HepG2 (cell line): ENCODE data around the gene HSPA13. TPM values are rescaled to one million over a fixed set of nuclear protein-coding genes. Genes with fewer than 3 reads are reported as not detected.

Source experiments
- ATRX ChIP-seq: sonication (generic); formaldehyde crosslinking; IDR thresholded peaks from 2 replicates; pipeline ENCODE4 v1.4.0; 2020; ENCODE audit warnings: missing genetic modification reagents, borderline replicate concordance
- HDAC1 ChIP-seq: sonication (generic); formaldehyde crosslinking; IDR thresholded peaks from 2 replicates; pipeline ENCODE4 v1.5.1; 2020; ENCODE audit warnings: mild to moderate bottlenecking, missing genetic modification reagents
- IRF9 ChIP-seq: sonication (generic); formaldehyde crosslinking; IDR thresholded peaks from 2 replicates; pipeline ENCODE4 v1.8.0; 2022; ENCODE audit warnings: missing genetic modification reagents, mild to moderate bottlenecking, borderline replicate concordance
- MXD4 ChIP-seq: IDR thresholded peaks from 2 replicates; pipeline ENCODE4 v1.6.1; 2016; ENCODE audit warnings: mild to moderate bottlenecking, missing biosample characterization, missing genetic modification reagents
- MYPOP ChIP-seq: sonication (generic); formaldehyde crosslinking; IDR thresholded peaks from 2 replicates; pipeline ENCODE4 v1.8.1; 2023; ENCODE audit warnings: mild to moderate bottlenecking, moderate library complexity, missing genetic modification reagents
- POLR2A ChIP-seq, 2 experiments: IDR thresholded peaks; 2 replicates each; pipeline ENCODE4 v1.6.1; 2011; ENCODE audit warnings: low read depth in 2 of 2, low read length in 2 of 2, mild to moderate bottlenecking in 1 of 2, moderate library complexity in 1 of 2; ENCODE audit not compliant: insufficient read depth in 1 of 2
- RORA ChIP-seq: sonication (generic); formaldehyde crosslinking; IDR thresholded peaks from 2 replicates; pipeline ENCODE4 v1.5.0; 2020; ENCODE audit warnings: mild to moderate bottlenecking, missing genetic modification reagents, moderate library complexity
- SIN3B ChIP-seq: fragments of 150-350 bp; IDR thresholded peaks from 2 replicates; pipeline ENCODE4 v1.6.1; 2014; ENCODE audit warnings: low read length
- SMARCE1 ChIP-seq: fragments of 450-650 bp; IDR thresholded peaks from 2 replicates; pipeline ENCODE4 v1.6.1; 2017; ENCODE audit warnings: borderline replicate concordance
- SPEN ChIP-seq: sonication (generic); formaldehyde crosslinking; IDR thresholded peaks from 2 replicates; pipeline ENCODE4 v1.5.1; 2020; ENCODE audit warnings: low read depth, mild to moderate bottlenecking, missing genetic modification reagents
- TBX2 ChIP-seq: sonication (generic); formaldehyde crosslinking; IDR thresholded peaks from 2 replicates; pipeline ENCODE4 v1.5.0; 2020; ENCODE audit warnings: missing genetic modification reagents, mild to moderate bottlenecking, borderline replicate concordance
- TOPORS ChIP-seq: sonication (generic); formaldehyde crosslinking; IDR thresholded peaks from 2 replicates; pipeline ENCODE4 v1.8.0; 2023; ENCODE audit warnings: mild to moderate bottlenecking, missing genetic modification reagents
- ZFP62 ChIP-seq: sonication (generic); formaldehyde crosslinking; IDR thresholded peaks from 2 replicates; pipeline ENCODE4 v1.4.0; 2020; ENCODE audit warnings: missing genetic modification reagents
- ZNF552 ChIP-seq: sonication (generic); formaldehyde crosslinking; IDR thresholded peaks from 2 replicates; pipeline ENCODE4 v1.9.0; 2022; ENCODE audit warnings: missing genetic modification reagents, mild to moderate bottlenecking, borderline replicate concordance
- ZNF737 ChIP-seq: sonication (generic); formaldehyde crosslinking; IDR thresholded peaks from 2 replicates; pipeline ENCODE4 v1.5.0; 2020; ENCODE audit warnings: missing genetic modification reagents, mild to moderate bottlenecking, borderline replicate concordance
- polyA plus RNA-seq, 8 experiments: library from polyadenylated mRNA; depleted of rRNA in 3 of 8; stranded (reverse) in 7 of 8; unstranded in 1 of 8; fragments of >200 nt; fragmentation: Illumina TruSeq in 4 of 8; extraction: Trizol in 4 of 8; gene quantifications; 2 replicates each; pipeline versions ENCODE4 v1.2.1 to v1.2.3, GENCODE V29; 2011 to 2016; ENCODE audit warnings: low read depth in 4 of 8, missing spikeins in 1 of 8, mixed read lengths in 1 of 8; ENCODE audit not compliant: insufficient read depth in 1 of 8
- total RNA-seq, 5 experiments: library from RNA; depleted of rRNA; stranded (reverse); fragments of >200 nt; fragmentation: Illumina TruSeq; extraction: Trizol; gene quantifications; 2 replicates each; pipeline ENCODE4 v1.2.3, GENCODE V29; 2016; ENCODE audit warnings: low read depth in 1 of 5
- TF ChIP-seq, protein P1 (sequence below): sonication (generic); formaldehyde crosslinking; IDR thresholded peaks from 2 replicates; pipeline ENCODE4 v1.8.1; 2022; ENCODE audit warnings: low read depth, mild to moderate bottlenecking, missing genetic modification reagents
- TF ChIP-seq, protein P2 (sequence below): sonication (generic); formaldehyde crosslinking; IDR thresholded peaks from 2 replicates; pipeline ENCODE4 v1.4.0; 2020; ENCODE audit warnings: missing genetic modification reagents, mild to moderate bottlenecking, borderline replicate concordance
- TF ChIP-seq, protein P3 (sequence below): sonication (generic); formaldehyde crosslinking; IDR thresholded peaks from 2 replicates; pipeline ENCODE4 v1.8.0; 2022; ENCODE audit warnings: mild to moderate bottlenecking, missing genetic modification reagents; ENCODE audit not compliant: insufficient replicate concordance

Gene HSPA13
- total and polyA plus RNA-seq, 2 of the 13 experiments (the other 11 are each of a cell fraction or from before 2014, with no cell fraction given): 21.2 to 28.4 TPM

DNA sequence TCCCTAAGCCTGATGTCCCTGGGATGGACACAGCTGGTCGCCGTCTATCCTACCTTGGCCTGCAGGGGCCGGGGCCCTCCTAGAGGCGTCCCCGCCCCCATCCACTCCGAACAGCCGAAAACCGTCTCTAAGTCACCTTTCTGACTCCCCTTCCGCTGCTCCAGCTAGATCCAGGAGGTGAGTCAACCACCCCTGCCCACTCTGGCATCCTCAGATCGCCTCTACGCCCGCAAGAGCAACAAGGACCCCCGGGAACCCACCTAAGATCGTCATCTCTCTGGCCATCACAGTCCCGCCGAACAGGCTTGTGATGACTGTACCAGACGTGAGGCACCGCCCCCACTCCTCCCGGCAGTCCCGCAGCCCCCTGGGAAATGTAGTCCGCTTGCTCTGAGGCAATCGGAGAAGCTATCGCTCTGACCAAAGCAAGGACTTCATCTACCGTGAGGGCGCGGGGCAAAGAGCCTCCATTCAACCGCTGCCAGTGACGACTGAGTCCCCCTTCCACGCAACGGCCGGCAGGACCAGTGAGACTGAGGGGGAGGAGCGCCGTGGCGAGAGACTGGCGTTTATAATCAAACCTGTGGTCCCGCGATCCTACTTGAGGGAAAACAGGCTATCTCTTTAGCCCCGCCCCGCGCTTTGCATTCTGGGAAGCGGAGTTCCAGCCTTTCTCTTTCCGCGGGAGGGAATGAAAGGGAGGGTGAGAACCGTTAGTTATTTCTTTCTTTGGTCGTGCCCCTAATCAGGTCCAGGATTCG is at the start of gene HSPA13 (continued):
- TF ChIP-seq, protein P1, sequence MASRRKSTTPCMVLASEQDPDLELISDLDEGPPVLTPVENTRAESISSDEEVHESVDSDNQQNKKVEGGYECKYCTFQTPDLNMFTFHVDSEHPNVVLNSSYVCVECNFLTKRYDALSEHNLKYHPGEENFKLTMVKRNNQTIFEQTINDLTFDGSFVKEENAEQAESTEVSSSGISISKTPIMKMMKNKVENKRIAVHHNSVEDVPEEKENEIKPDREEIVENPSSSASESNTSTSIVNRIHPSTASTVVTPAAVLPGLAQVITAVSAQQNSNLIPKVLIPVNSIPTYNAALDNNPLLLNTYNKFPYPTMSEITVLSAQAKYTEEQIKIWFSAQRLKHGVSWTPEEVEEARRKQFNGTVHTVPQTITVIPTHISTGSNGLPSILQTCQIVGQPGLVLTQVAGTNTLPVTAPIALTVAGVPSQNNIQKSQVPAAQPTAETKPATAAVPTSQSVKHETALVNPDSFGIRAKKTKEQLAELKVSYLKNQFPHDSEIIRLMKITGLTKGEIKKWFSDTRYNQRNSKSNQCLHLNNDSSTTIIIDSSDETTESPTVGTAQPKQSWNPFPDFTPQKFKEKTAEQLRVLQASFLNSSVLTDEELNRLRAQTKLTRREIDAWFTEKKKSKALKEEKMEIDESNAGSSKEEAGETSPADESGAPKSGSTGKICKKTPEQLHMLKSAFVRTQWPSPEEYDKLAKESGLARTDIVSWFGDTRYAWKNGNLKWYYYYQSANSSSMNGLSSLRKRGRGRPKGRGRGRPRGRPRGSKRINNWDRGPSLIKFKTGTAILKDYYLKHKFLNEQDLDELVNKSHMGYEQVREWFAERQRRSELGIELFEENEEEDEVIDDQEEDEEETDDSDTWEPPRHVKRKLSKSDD (CRISPR knock-in tag): no peak
- TF ChIP-seq SIN3B: no peak; the same call in 1 of the 2 replicates
- TF ChIP-seq, protein P2, sequence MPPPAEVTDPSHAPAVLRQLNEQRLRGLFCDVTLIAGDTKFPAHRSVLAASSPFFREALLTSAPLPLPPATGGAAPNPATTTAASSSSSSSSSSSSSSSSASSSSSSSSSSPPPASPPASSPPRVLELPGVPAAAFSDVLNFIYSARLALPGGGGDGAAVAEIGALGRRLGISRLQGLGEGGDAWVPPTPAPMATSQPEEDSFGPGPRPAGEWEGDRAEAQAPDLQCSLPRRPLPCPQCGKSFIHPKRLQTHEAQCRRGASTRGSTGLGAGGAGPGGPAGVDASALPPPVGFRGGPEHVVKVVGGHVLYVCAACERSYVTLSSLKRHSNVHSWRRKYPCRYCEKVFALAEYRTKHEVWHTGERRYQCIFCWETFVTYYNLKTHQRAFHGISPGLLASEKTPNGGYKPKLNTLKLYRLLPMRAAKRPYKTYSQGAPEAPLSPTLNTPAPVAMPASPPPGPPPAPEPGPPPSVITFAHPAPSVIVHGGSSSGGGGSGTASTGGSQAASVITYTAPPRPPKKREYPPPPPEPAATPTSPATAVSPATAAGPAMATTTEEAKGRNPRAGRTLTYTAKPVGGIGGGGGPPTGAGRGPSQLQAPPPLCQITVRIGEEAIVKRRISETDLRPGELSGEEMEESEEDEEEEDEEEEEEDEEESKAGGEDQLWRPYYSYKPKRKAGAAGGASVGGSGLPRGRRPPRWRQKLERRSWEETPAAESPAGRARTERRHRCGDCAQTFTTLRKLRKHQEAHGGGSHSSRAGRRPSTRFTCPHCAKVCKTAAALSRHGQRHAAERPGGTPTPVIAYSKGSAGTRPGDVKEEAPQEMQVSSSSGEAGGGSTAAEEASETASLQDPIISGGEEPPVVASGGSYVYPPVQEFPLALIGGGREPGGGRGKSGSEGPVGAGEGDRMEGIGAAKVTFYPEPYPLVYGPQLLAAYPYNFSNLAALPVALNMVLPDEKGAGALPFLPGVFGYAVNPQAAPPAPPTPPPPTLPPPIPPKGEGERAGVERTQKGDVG (CRISPR knock-in tag): no peak
- peak; percentile 80 for TF ChIP-seq SPEN
- peak; percentile 70; the same call in 1 of the 2 replicates for TF ChIP-seq TBX2 (CRISPR knock-in tag)
- TF ChIP-seq ZNF737 (CRISPR knock-in tag): no peak
- no peak for TF ChIP-seq ATRX (CRISPR knock-in tag)
- TF ChIP-seq POLR2A (IDR thresholded peaks at IDR 0.05; ENCODE audit: insufficient read depth in 1 of 2, low read depth in 2 of 2, low read length in 2 of 2): peak; percentile 65 to 70
- TF ChIP-seq MYPOP (CRISPR knock-in tag): no peak
- TF ChIP-seq MXD4 (CRISPR knock-in tag): peak; percentile 35; the same call in 1 of the 2 replicates
- TF ChIP-seq TOPORS (CRISPR knock-in tag): no peak
- TF ChIP-seq ZNF552 (CRISPR knock-in tag): no peak
- TF ChIP-seq IRF9 (CRISPR knock-in tag): no peak
- TF ChIP-seq, protein P3, sequence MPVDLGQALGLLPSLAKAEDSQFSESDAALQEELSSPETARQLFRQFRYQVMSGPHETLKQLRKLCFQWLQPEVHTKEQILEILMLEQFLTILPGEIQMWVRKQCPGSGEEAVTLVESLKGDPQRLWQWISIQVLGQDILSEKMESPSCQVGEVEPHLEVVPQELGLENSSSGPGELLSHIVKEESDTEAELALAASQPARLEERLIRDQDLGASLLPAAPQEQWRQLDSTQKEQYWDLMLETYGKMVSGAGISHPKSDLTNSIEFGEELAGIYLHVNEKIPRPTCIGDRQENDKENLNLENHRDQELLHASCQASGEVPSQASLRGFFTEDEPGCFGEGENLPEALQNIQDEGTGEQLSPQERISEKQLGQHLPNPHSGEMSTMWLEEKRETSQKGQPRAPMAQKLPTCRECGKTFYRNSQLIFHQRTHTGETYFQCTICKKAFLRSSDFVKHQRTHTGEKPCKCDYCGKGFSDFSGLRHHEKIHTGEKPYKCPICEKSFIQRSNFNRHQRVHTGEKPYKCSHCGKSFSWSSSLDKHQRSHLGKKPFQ (CRISPR knock-in tag): no peak
- no peak for TF ChIP-seq SMARCE1
- peak; percentile 41; the same call in 1 of the 2 replicates for TF ChIP-seq HDAC1 (CRISPR knock-in tag)
- no peak for TF ChIP-seq RORA
- no peak; the same call in 1 of the 2 replicates for TF ChIP-seq ZFP62 (CRISPR knock-in tag)
